Natural killer cell (primary cell): Measurements from ENCODE around the gene FAM3A. TPM values are rescaled to one million over a fixed set of nuclear protein-coding genes. Genes with fewer than 3 reads are reported as not detected.

Experiments
- ATAC-seq, 3 donors: fragments of 150-1000 bp in 2 of 3; fragments of 200-7000 bp in 1 of 3; cut with Tn5 transposase; 1 replicate in 1 of 3; 2 replicates in 2 of 3; pipeline ENCODE4 v1.10.0; 2021; ENCODE audit warnings: mild to moderate bottlenecking in 2 of 3, moderate library complexity in 2 of 3
- DNase-seq, 2 donors: peaks; one replicate each; pipeline versions ENCODE4 v3.0.0 to v3.0.0-alpha.2; 2013 to 2021; ENCODE audit warnings: mixed read lengths in 1 of 2
- H3K27ac ChIP-seq: one replicate; pipeline ENCODE4 v1.5.1; 2013; ENCODE audit warnings: mild to moderate bottlenecking, low read length
- H3K27me3 ChIP-seq: one replicate; pipeline ENCODE4 v1.6.1; 2013; ENCODE audit warnings: low read length; ENCODE audit not compliant: control insufficient read depth, insufficient read depth
- H3K36me3 ChIP-seq: one replicate; pipeline ENCODE4 v1.6.1; 2013; ENCODE audit warnings: low read length; ENCODE audit not compliant: control insufficient read depth, insufficient read depth
- H3K4me1 ChIP-seq: one replicate; pipeline ENCODE4 v1.6.1; 2013; ENCODE audit warnings: low read length; ENCODE audit not compliant: control insufficient read depth, insufficient read depth
- H3K4me3 ChIP-seq: one replicate; pipeline ENCODE4 v1.5.1; 2013; ENCODE audit warnings: low read length
- H3K9me3 ChIP-seq: one replicate; pipeline ENCODE4 v1.6.1; 2013; ENCODE audit warnings: low read length; ENCODE audit not compliant: control insufficient read depth, insufficient read depth
- H3K27ac Mint-ChIP-seq, 2 donors: one replicate each; pipeline ENCODE4 v1.8.0; 2022; ENCODE audit warnings: mild to moderate bottlenecking in 2 of 2, mixed read lengths in 2 of 2, moderate library complexity in 1 of 2
- H3K27me3 Mint-ChIP-seq, 2 donors: one replicate each; pipeline ENCODE4 v1.8.0; 2022; ENCODE audit warnings: low read depth in 2 of 2, mixed read lengths in 2 of 2
- H3K36me3 Mint-ChIP-seq: one replicate; pipeline ENCODE4 v1.8.0; 2022; ENCODE audit warnings: mixed read lengths
- H3K4me1 Mint-ChIP-seq, 2 donors: one replicate each; pipeline ENCODE4 v1.8.0; 2022; ENCODE audit warnings: mixed read lengths in 2 of 2
- H3K4me3 Mint-ChIP-seq: one replicate; pipeline ENCODE4 v1.8.0; 2022; ENCODE audit warnings: mild to moderate bottlenecking, moderate library complexity, mixed read lengths
- H3K9me3 Mint-ChIP-seq, 2 donors: one replicate each; pipeline ENCODE4 v1.8.0; 2022; ENCODE audit warnings: mixed read lengths in 2 of 2
- WGBS: methylation state at CpG from one replicate; pipeline ENCODE4 v1.1.7; 2013; ENCODE audit warnings: missing lambda C conversion rate; ENCODE audit not compliant: insufficient coverage; 5-methylcytosine and 5-hydroxymethylcytosine counted together
- intact Hi-C: fragments of 100-400 bp; cut with micrococcal nuclease; formaldehyde crosslinking; loops from one replicate; pipeline ENCODE4 v1.14.2; 2022
- total RNA-seq, 4 donors: library from RNA; stranded (reverse); fragments of 120-200 nt in 1 of 4; gene quantifications; one replicate each; pipeline versions ENCODE4 v1.2.3 to v1.2.4, GENCODE V29; 2013 to 2022
- TF ChIP-seq, protein P1 (sequence below): fragments of 200-600 bp; IDR thresholded peaks from one replicate; pipeline ENCODE4 v1.8.0; 2022; ENCODE audit warnings: antibody characterized with exemption

Gene FAM3A
- total RNA-seq, 3 donors from 2014 or later (not counting 1 experiment from before 2014, with no cell fraction given) = 31.1 to 38.0 (median 37.3) TPM

DNA sequence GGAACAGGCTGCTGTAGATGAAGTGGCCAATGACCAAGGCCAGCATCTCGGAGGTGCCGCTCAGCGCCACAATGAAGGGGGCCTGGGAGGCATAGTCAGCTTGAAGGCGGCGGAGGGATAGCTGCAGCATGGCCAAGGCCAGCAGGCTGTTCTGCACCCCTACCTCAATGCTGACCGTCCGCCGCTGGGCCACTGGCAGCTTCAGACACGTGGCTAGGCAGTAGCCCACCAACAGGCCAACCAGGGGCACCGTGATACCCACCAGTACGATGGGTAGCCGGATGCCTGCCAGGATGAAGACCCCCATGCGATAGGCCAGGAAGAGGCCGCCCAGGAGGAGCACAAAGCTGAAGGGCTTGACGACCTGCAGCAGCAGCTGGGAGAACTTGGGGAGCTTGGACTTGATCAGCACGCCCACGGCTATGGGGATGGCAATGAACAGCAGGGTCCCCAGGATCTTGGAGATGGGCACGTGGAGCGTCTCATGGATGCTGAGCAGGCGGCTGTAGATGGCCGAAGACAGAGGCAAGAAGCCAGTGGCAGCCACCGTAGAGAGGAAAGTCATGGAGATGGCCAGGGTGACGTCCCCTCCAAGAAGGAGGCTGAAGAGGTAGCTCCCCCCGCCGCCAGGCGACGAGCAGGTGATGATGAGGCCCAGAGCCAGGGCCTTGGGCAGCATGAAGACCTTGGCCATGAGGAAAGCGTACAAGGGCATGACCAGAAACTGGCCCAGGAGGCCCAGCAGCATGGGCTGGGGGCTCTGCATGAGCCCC lies 28.3 kb downstream of the FAM3A start:
- Histone ChIP-seq H3K27me3 (no peaks in the 10 kb centered on the region), H3K4me3 (no peak overlapping the region), H3K4me1 (peaks cover 59% of the 10 kb centered on the region), H3K9me3 (no peaks in the 10 kb centered on the region), H3K36me3 (peaks cover 17% of the 10 kb centered on the region), H3K27ac (peak overlapping the region; percentile 76)
- Mint-ChIP-seq H3K4me1 (peaks cover 15 to 20% of the 10 kb centered on the region in 2 donors), H3K9me3 (no peaks in the 10 kb centered on the region), H3K4me3 (peak overlapping the region; percentile 88), H3K27me3 (no peaks in the 10 kb centered on the region), H3K36me3 (no peaks in the 10 kb centered on the region), H3K27ac (peak overlapping the region; percentile 54 to 73)
- TF ChIP-seq, protein P1, sequence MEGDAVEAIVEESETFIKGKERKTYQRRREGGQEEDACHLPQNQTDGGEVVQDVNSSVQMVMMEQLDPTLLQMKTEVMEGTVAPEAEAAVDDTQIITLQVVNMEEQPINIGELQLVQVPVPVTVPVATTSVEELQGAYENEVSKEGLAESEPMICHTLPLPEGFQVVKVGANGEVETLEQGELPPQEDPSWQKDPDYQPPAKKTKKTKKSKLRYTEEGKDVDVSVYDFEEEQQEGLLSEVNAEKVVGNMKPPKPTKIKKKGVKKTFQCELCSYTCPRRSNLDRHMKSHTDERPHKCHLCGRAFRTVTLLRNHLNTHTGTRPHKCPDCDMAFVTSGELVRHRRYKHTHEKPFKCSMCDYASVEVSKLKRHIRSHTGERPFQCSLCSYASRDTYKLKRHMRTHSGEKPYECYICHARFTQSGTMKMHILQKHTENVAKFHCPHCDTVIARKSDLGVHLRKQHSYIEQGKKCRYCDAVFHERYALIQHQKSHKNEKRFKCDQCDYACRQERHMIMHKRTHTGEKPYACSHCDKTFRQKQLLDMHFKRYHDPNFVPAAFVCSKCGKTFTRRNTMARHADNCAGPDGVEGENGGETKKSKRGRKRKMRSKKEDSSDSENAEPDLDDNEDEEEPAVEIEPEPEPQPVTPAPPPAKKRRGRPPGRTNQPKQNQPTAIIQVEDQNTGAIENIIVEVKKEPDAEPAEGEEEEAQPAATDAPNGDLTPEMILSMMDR = no peak
- no peak for DNase-seq
- no peak for ATAC-seq
- 98% methylated on average over 28 of the region's 28 CpGs for WGBS
- intact Hi-C loops = no loop called here

DNA sequence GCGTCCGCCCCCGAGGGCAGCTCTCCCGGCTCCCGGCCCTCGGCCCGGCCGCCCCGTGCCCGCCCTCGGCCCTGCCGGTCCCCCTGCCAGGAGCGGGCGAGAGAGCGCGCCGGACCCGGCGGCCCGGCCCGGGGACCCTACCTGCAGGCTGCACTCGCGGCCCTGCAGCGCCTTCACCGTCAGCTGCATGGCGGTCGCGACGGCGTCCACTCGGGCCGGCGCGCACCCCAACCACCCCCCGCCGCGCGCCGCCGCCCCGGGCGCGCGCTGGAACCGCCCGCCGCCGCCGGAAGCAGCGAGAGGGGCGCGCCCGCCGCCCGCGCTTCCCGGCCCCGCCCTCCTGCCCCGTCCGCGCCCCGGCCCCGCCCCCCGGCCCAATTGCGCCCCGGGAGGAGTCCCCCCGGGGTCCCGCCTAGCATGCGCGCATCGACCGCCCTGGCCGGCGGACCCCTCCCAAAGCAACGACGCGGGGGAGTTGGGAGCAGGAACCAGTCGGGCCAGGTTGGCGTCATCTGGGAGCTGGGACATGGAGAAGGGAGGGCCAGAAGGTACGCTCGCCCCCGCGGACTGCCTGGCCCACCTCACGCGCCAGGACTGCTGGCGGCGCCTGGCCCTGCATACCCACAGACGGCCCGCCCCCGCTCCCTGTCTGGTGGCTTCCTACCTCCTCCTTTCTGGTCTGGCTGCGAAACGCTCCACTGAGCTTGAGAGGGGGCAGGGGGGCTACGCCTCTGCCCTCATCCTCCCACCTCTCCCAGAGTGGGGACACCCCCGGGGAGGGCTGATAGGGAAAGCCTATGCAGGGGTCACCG lies 29.4 kb downstream of the FAM3A start, which contains the start of gene UBL4A:
Gene UBL4A (minus strand): TSS at position 220 of the 812 bp plus-strand sequence. CDS start 31 bp downstream, at position 189.
- H3K36me3 ChIP-seq = peaks cover 17% of the 10 kb centered on the region
- peak within 1 kb of the TSS; percentile 88 for H3K4me3 Mint-ChIP-seq
- peak within 1 kb of the TSS; percentile 49 for H3K4me3 ChIP-seq
- no peaks in the 10 kb centered on the region for H3K9me3 Mint-ChIP-seq
- H3K27ac Mint-ChIP-seq = peak within 1 kb of the TSS; percentile 70 to 73
- peak within 1 kb of the TSS; percentile 76 for H3K27ac ChIP-seq
- peaks cover 15 to 20% of the 10 kb centered on the region in 2 donors for H3K4me1 Mint-ChIP-seq
- DNase-seq = peak; percentile 44 to 74
- intact Hi-C loops = no loop called here
- WGBS = under 1% methylated on average over 93 of the region's 95 CpGs
- no peaks in the 10 kb centered on the region for H3K27me3 Mint-ChIP-seq
- no peaks in the 10 kb centered on the region for H3K27me3 ChIP-seq
- peaks cover 59% of the 10 kb centered on the region for H3K4me1 ChIP-seq
- H3K36me3 Mint-ChIP-seq = no peaks in the 10 kb centered on the region
- ATAC-seq = peak; percentile 16 to 47 (median 30)
- H3K9me3 ChIP-seq = no peaks in the 10 kb centered on the region
- TF ChIP-seq, protein P1 = no peak

DNA sequence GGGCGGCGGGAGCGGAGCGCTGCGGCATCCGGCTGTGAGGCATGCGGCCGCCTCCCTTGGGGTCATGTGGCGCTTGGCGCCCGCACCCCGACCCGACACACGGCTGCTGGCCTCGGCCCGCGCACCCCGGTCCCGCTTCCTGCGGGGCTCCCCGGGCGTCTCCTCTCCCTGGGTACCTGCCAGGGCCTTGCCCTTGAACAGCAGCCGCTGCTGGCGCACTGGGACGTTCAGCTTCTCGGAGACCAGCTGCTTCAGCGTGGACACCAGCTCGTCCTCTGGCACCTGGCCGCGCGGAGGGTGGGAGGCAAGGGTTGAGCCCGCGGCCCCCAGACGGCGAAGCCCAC lies 30.0 kb downstream of the FAM3A start:
- DNase-seq (peak; percentile 27 to 62), ATAC-seq (peak in 2 of 3 donors; percentile 2 to 8)
- no peaks in the 10 kb centered on the region for H3K36me3 Mint-ChIP-seq
- peaks cover 17% of the 10 kb centered on the region for H3K36me3 ChIP-seq
- H3K9me3 ChIP-seq = no peaks in the 10 kb centered on the region
- H3K27me3 Mint-ChIP-seq = no peaks in the 10 kb centered on the region
- H3K4me1 Mint-ChIP-seq = peaks cover 15 to 20% of the 10 kb centered on the region in 2 donors
- no peak overlapping the region for H3K4me3 Mint-ChIP-seq
- H3K27me3 ChIP-seq = no peaks in the 10 kb centered on the region
- intact Hi-C loops = no loop called here
- H3K27ac Mint-ChIP-seq = no peak overlapping the region
- H3K4me3 ChIP-seq = peak overlapping the region; percentile 49
- WGBS = 0% methylated on average over 35 of the region's 35 CpGs
- H3K9me3 Mint-ChIP-seq = no peaks in the 10 kb centered on the region
- H3K27ac ChIP-seq = no peak overlapping the region
- H3K4me1 ChIP-seq = peaks cover 54% of the 10 kb centered on the region
- TF ChIP-seq, protein P1 = no peak
